NCI-H446 (cell line): ENCODE data around the gene VPS54.
"Not testable (repeated sequence)": the region's sequence is repeated elsewhere in the genome, so short reads cannot be mapped to it uniquely, and the experiment has no call there.

Experiments used
- DNase-seq, 2 experiments: peaks; one replicate each; lab custom pipeline; 2025; lab: John Stamatoyannopoulos, UW

VPS54 gene

DNA sequence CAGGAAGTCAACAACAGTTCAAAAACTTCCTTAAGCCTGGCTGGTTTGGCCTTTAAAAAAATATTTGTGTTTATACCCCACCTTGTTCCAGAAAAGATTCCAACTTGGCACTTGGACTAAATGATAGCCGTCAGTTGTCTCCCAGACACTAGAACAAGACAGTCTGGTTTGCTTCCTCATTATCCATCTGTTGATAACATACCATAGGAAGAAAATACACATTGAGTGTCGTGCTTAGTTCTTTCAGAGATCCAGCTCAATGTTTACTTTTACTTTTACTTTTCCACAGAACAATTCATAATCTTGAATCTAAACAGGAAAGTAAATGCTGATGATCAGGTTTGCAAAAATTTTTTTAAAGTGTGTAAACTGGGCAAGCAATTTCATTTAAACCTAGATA lies 2.4 kb upstream of the VPS54 start:
- DNase-seq, result no peak

GRCh38 chr2:64019975-64020528 lies 824 bp upstream of the VPS54 start:
- DNase-seq, result no peak

- DNase-seq, result peak in 1 of 2 experiments; percentile 43
Measured at GRCh38 chr2:64018701-64019082, 536 bp downstream of the VPS54 start.

DNA sequence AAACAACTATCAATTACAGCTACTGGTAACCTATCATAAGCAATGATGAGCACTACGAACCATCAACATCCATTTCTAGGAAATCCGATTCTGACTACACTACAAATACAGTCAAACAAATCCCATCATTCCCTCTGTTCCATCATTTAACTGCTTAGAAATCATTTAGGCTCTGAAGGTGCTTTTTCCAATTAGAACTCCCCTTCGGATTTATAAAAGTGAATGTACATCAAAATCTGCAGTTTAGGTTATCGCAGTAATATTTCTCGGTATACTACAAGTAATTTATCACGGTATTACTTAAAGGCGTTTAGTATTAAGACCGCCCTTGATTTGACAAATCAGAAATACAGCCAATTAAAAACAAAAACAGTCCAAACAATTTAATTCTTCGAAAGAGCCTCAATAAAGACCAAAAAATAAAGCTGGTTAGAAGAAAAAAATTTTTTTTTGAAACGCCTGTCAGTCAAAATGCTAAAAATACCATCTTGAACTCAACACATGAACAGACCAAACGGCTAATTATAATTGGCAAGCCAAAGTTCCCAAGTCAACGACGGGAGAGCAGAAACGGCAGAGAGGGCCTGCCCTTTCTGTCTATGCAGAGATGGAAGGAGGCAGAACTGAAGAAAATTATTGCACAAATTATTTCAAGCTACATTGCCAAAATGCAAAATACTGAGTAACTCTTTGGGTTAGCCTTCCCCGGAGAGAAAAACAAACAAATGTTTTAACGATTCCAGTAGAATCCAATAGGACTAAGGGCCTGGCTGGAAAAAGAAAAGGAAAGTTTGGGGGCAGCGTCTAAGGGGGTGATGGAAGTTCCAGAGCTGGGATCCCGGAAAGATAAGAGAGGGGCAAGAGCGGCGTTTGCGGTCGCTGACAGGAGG lies 1.2 kb downstream of the VPS54 start:
- DNase-seq, result peak; percentile 21 to 37

GRCh38 chr2:64015898-64016297 lies 3.3 kb downstream of the VPS54 start:
- no peak for DNase-seq

DNA sequence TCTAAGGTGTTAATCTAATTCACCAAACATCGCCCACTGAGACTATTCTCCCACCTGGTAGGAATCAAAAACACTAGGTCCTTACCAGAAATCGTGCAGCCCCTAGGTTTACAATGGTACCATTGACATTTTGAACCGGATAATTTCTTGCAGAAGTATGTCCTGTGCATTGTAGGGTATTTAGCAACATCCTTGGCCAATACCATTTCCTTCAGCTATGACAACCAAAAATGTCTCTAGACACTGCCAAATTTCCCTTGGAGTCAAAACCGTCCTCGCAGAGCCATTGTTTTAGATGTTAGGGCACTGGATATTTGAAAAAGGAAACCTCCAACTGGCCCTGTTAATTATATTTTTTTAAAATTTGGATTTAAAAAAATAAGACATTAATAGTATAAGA lies 3.8 kb downstream of the VPS54 start:
- no peak for DNase-seq

DNA sequence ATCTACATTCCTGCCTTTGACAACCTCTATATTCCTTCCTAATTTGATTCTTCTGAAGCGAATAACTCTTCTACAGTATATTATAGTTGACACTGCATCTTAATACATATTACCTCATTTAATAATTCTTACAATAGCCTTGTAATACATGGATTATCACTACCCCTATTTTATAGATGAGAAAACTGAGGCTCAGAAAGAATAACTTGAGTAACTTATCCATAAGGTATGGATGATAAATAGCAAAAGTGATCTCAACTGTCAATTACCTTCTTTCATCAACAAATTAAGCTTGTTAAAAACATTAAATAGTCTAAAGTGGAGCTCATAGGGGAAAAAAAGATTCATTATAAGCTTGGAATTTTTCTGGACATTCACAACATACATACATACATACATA lies 4.6 kb downstream of the VPS54 start:
- no peak for DNase-seq

DNA sequence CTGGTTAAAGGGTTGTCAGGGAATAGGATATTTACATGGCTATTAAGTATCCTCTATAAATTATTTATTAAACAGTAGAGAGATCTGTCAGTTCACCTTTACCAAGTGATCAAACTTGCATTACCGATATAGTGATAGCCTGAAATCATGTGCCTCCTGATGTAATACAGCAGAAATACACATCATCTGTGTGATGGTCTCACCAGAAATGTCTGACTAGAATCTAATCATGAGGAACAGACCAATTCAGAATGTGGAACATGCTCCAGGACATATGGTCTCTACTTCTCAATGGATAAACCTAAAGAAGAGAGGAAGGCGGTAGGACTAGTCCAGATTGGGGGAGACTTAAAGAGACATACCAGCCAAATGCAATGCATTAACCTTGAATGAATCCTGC lies 6.2 kb downstream of the VPS54 start:
- no peak for DNase-seq

DNA sequence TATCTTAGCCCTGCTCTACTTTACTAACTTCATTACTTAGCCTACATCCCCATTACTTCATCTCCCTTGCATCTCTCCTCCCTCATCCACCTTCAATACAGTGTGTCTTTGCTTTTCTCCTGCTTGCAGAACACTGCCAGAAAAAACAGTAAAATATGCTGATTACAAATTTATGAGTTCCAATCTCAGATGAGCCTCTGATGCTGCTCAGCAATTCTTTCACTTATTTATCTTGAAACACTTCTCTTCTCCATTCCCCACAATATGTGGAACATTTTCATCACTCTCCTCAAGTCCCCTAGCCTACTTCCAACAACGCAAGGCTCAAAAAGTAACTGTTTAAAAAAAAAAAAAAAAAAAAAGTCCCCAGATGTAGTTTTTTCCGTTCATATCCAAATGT lies 7.1 kb downstream of the VPS54 start:
- no peak for DNase-seq

- DNase-seq, result no peak
Measured at GRCh38 chr2:64008434-64009009, 10.7 kb downstream of the VPS54 start.

GRCh38 chr2:64007924-64008323 lies 11.3 kb downstream of the VPS54 start:
- no peak for DNase-seq

- DNase-seq, result no peak
Measured at GRCh38 chr2:64005707-64006356, 13.4 kb downstream of the VPS54 start.

- DNase-seq, result no peak
Measured at GRCh38 chr2:64003239-64003638, 16.0 kb downstream of the VPS54 start.

GRCh38 chr2:64001382-64002101 lies 17.7 kb downstream of the VPS54 start:
- no peak for DNase-seq

DNA sequence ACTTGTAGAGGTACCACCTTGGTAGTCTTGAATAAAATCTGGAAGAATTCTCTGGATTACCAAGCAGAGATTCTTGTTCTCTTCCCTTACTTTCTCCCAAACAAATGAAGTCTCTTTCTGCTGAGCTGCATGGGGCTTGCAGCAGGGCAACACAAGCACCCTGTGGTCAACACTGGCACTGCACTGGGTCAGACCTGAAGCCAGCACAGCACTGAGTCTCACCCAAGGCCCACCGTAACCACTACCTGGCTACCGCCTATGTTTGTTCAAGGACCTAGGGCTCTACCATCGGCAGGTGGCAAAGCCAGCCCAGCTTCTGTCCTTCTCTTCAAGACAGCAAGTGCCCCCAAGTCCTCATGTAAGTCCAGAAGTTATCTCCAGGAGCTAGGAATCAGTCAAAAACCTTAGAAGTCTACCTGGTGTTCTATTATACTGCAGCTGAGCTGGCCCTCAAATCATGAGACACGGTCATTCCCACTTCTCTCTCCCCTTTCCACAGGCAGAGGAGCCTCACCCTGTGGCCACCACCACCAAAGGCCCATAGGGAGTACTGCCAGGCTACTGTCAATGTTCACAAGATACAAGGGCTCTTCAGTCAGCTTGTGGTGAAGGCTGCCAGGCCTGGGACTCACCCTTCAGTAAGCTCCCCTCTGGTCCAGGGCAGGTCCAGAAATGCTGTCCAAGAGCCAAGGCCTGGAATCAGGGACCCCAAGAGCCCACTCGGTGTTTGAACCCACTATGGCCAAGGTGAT lies 18.4 kb downstream of the VPS54 start:
- no peak for DNase-seq

DNA sequence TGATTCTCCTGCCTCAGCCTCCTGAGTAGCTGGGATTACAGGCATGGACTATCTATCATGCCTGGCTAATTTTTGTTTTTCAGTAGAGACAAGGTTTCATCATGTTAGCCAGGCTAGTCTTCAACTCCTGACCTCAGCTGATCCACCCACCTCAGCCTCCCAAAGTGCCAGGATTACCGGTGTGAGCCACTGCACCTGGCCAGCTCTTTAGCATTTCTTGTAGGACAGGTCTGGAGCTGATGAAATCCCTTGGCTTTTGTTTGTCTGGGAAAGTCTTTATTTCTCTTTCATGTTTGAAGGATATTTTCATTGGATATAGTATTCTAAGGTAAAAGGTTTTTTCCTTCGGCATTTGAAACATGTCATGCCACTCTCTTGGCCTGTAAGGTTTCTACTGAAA lies 20.2 kb downstream of the VPS54 start:
- no peak for DNase-seq

- not testable (repeated sequence) for DNase-seq
Measured at GRCh38 chr2:63996582-63997198, 22.5 kb downstream of the VPS54 start.

- DNase-seq, result not testable (repeated sequence)
Measured at GRCh38 chr2:63994329-63995070, 24.7 kb downstream of the VPS54 start.

- no peak for DNase-seq
Measured at GRCh38 chr2:63993871-63994270, 25.4 kb downstream of the VPS54 start.

DNA sequence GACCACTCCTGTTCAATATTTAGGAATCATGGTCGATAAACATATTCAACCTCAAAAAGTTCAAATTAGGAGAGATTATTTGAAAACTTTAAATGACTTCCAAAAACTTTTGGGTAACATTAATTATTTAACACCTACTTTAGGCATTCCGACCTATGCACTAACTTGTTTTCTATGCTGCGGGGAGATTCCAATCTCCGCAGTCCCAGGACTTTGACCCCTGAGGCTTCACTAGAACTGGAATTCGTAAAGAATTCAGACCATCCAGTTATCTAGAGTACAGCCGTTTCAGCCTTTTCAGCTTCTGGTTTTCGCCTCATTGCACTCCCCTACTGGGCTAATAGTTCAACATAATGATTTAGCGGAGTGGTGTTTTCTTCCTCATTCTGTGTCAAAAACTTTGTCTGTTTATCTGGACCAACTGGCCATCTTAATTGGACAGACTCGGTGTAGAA lies 26.1 kb downstream of the VPS54 start:
- DNase-seq, result not testable (repeated sequence)
